GM18505 (cell line): Measurements from ENCODE around the gene ZDHHC21.
"Not testable (repeated sequence)": the region's sequence is repeated elsewhere in the genome, so short reads cannot be mapped to it uniquely, and the experiment has no call there.

Experiments used
- ATAC-seq: cut with Tn5 transposase; IDR thresholded peaks from one replicate; pipeline ENCODE4 v1.9.1; 2021; ENCODE audit not compliant: unreplicated experiment
- POLR2A ChIP-seq: IDR thresholded peaks from 4 replicates; pipeline ENCODE4 v1.6.1; 2011; ENCODE audit warnings: borderline replicate concordance; ENCODE audit not compliant: insufficient read depth, insufficient read length; ENCODE audit errors: extremely low read depth

The ZDHHC21 gene

DNA sequence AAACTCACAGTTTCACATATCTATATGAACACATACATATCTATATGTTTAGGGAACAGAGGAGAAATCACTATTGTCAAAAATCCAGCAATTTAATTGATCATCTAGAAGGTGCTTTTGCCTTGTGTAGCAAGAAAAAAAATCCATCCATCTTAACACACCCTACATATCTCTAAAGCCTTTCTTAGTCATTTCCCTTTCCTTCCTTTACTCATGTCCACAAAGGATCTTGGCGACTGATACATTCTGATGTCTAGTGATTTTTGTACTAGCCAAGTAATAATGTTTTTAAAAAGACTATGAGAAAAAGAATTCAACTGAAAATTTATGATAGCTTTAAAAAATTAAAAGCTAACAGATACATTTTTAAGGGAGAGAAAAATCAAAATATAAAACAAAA, 22.5 kb downstream of the ZDHHC21 start:
- no peak for TF ChIP-seq POLR2A
- no peak for ATAC-seq

DNA sequence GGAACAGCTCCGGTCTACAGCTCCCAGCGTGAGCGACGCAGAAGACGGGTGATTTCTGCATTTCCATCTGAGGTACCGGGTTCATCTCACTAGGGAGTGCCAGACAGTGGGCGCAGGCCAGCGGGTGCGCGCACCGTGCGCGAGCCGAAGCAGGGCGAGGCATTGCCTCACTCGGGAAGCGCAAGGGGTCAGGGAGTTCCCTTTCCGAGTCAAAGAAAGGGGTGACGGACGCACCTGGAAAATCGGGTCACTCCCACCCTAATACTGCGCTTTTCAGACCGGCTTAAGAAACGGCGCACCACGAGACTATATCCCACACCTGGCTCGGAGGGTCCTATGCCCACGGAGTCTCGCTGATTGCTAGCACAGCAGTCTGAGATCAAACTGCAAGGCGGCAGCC, 29.2 kb downstream of the ZDHHC21 start:
- ATAC-seq, result not testable (repeated sequence)

GRCh38 chr9:14662060-14662453, 31.2 kb downstream of the ZDHHC21 start:
- no peak for TF ChIP-seq POLR2A
- ATAC-seq, result no peak

DNA sequence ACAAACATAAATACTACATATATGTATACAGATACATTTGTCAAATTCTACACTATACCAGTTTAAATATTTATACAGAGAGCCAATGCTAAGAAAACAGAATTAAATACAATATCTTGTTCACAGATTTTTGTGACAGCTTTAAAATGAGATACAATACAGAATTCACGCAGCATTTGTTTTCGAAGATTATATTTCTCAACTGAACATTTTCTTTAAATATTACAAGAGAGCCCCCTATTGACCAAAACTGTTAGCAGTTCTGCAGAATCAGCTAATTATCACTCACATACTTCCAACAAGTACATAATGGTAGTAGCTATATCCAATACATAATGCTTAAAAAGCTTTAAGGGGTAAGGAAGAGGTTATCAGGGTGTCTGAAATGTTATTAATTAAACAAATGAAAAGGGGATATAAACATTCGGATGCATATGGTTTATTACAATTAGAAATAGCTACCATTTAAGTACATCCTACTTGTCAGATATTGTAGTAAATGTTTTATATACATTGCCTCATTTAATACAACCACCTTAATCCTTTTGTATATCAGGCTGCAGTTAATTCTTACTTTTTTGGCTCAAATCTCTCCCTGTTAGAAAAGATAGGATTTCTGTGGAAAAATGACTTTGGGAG, 31.7 kb downstream of the ZDHHC21 start:
- ATAC-seq, result no peak
- no peak for TF ChIP-seq POLR2A

DNA sequence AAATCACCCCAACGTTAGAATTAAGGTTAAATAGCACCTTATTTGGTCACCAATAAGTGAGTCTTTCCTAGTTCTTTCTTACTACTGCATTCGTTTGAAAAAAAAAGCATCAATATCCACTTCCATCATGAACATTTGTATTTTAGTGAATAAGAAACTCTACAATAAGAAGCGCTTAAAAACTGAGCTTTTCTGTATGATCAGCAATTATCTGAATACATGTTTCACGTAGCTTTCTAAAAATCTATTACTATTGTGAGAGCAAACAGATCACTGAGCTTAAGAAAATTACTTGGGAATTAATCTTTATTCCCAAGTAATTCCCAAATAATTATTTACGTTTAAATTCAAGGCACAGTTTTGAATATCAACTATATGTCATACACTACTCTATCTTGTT, 32.5 kb downstream of the ZDHHC21 start:
- no peak for TF ChIP-seq POLR2A
- ATAC-seq, result no peak

GRCh38 chr9:14654932-14655331, 38.3 kb downstream of the ZDHHC21 start:
- ATAC-seq, result no peak
- no peak for TF ChIP-seq POLR2A

DNA sequence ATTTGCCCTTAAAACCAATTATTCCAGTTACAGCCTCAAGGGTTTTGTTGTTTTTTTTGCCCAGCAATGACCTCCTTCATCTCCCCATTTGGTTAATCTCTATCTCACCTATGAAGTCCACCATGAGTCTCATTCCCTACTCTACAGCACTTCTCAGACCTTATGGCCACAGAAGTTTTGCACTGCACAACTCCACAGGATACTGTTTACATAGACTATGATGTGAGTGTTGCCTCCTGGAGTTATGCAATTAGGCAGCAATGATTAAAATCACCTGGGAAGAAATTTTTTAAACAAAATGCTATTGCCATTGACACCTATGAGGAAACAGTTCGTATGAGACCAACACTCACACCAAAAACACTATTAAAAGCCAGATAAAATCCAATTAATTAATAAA, 39.7 kb downstream of the ZDHHC21 start:
- TF ChIP-seq POLR2A, result no peak
- ATAC-seq, result no peak

GRCh38 chr9:14652729-14653377, 40.4 kb downstream of the ZDHHC21 start:
- ATAC-seq, result no peak
- TF ChIP-seq POLR2A, result no peak

GRCh38 chr9:14650596-14650995, 42.6 kb downstream of the ZDHHC21 start:
- no peak for ATAC-seq
- TF ChIP-seq POLR2A, result no peak

- no peak for TF ChIP-seq POLR2A
- ATAC-seq, result no peak
Observed at GRCh38 chr9:14645648-14646047, 47.6 kb downstream of the ZDHHC21 start.

- no peak for TF ChIP-seq POLR2A
- ATAC-seq, result no peak
Observed at GRCh38 chr9:14640967-14641366, 52.3 kb downstream of the ZDHHC21 start.

DNA sequence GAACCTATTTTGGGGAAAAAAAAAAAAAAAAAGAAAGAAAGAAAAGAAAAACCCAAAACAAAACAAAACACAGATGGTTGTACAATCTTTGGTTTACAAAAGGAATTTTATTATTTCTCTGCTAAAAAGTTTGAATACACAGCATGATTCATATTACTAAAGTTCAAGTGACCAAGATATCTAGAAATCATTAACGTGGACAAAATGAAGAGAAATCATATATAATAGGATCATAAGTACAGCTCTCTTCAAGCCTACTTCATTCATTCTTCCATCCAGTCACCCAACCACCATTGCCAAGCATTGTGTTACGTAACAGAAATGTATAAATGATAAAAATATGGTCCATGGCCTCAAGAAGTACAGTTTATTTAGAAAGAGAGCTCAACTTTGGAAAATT, 52.9 kb downstream of the ZDHHC21 start:
- no peak for TF ChIP-seq POLR2A
- ATAC-seq, result no peak

- ATAC-seq, result no peak
- no peak for TF ChIP-seq POLR2A
Observed at GRCh38 chr9:14633906-14634565, 59.2 kb downstream of the ZDHHC21 start.

DNA sequence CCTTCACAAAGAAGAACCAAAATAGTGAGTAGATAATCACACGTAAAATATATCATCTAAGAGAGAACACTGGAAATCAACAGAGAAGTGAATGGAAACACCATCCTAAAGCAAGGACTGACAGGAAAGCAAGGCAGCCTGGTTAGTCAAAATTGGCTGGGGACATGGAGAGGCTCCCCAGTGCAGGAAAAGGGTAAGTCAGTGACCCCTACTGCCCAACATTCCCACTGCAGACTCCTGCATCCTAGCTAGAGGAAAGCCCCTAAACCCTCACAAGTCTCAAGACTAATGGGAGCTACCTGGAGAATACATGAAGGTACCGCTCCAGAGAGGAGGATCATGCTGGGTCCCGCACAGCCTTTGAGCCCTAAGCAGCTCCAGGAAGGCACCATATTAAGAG, 60.1 kb downstream of the ZDHHC21 start:
- no peak for ATAC-seq
- TF ChIP-seq POLR2A, result no peak

DNA sequence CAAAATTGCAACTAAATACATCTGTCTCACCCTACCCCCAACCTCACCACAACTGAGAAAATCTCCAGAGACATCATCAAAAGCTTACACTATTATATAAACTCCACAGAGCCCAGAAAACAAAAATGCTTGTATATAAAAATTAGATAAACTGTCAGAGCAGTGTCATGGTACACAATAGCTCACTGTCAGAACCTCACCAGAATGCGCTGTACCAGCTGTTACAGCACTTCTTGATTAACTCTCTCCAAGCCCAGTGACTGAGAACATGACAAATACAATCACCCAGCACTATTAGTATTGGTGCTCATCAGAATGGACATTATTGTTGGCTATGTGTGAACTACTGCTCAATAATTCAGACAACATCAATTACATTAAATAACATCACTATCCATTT, 65.7 kb downstream of the ZDHHC21 start:
- ATAC-seq, result no peak
- no peak for TF ChIP-seq POLR2A

DNA sequence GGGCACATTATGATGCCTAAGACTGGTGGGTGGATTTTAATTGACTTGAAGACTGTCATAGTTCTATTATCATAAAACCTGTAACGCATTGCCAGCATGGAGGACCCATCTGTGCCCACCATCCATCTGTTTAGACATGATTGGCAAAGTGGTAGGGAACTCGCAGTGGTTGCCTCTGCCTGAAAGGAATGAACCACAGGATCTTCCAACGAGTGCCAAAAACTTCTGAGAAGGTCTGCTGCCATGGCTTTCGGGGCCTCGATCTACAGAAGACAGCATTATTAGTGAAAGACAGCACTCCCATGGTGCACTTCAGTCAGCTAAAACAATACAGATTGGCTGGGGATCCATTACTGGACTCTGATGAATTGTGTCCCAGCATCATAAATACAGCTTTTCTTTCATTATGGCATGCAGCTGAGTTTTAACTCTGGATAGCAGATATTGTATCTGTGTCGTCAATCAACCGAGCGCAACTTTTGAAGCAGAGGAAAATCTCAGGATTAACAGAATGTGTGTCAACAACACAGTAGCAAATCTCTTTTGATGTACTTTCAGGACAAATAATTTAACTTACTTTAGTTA, 74.3 kb downstream of the ZDHHC21 start:
- ATAC-seq, result no peak

More for the DNA sequence above, 74.3 kb downstream of the ZDHHC21 start:
- TF ChIP-seq POLR2A, result no peak
